Neural progenitor cell (in vitro differentiated cells): ENCODE data around the gene MAGI1. TPM values are rescaled to one million over a fixed set of nuclear protein-coding genes. Genes with fewer than 3 reads are reported as not detected.

ENCODE experiments used
- DNase-seq: peaks from one replicate; pipeline ENCODE4 v3.0.0-alpha.2; 2016; ENCODE audit warnings: low spot score
- H2AFZ ChIP-seq: fragments of 200-600 bp; sonication (generic); replicated peaks from 2 replicates; pipeline ENCODE4 v1.6.1; 2016; ENCODE audit warnings: antibody characterized with exemption
- H3F3A ChIP-seq: fragments of 200-600 bp; sonication (generic); 2 replicates; pipeline ENCODE4 v1.6.1; 2016; ENCODE audit warnings: antibody characterized with exemption, low read depth
- H3K27ac ChIP-seq: fragments of 200-600 bp; sonication (generic); 2 replicates; pipeline ENCODE4 v1.5.1; 2016; ENCODE audit warnings: mild to moderate bottlenecking
- H3K27me3 ChIP-seq: fragments of 200-600 bp; sonication (generic); 2 replicates; pipeline ENCODE4 v1.6.1; 2016; ENCODE audit warnings: mild to moderate bottlenecking, moderate library complexity
- H3K36me3 ChIP-seq: fragments of 200-600 bp; sonication (generic); 2 replicates; pipeline ENCODE4 v1.5.1; 2016
- H3K4me1 ChIP-seq: fragments of 200-600 bp; sonication (generic); 2 replicates; pipeline ENCODE4 v1.6.1; 2016; ENCODE audit warnings: mixed run types
- H3K4me2 ChIP-seq: fragments of 200-600 bp; sonication (generic); 2 replicates; pipeline ENCODE4 v1.6.1; 2016
- H3K4me3 ChIP-seq: fragments of 200-600 bp; sonication (generic); 2 replicates; pipeline ENCODE4 v1.5.1; 2016
- H3K79me2 ChIP-seq: fragments of 200-600 bp; sonication (generic); 2 replicates; pipeline ENCODE4 v1.6.1; 2016; ENCODE audit warnings: low read depth
- H3K9ac ChIP-seq: fragments of 200-600 bp; sonication (generic); 2 replicates; pipeline ENCODE4 v1.6.1; 2016
- H3K9me3 ChIP-seq: fragments of 200-600 bp; sonication (generic); 2 replicates; pipeline ENCODE4 v1.5.1; 2016; ENCODE audit warnings: low read depth
- H4K20me1 ChIP-seq: fragments of 200-600 bp; sonication (generic); 2 replicates; pipeline ENCODE4 v1.6.1; 2016; ENCODE audit warnings: low read depth
- H3K27ac Mint-ChIP-seq: 3 replicates; pipeline ENCODE4 v1.8.0; 2021; ENCODE audit warnings: mixed read lengths
- H3K27me3 Mint-ChIP-seq: 2 replicates; pipeline ENCODE4 v1.8.0; 2022; ENCODE audit warnings: low read depth, mild to moderate bottlenecking, inconsistent platforms, moderate library complexity, mixed read lengths; ENCODE audit not compliant: insufficient read depth
- H3K36me3 Mint-ChIP-seq: 3 replicates; pipeline ENCODE4 v1.8.0; 2021; ENCODE audit warnings: mixed read lengths
- H3K4me1 Mint-ChIP-seq: 3 replicates; pipeline ENCODE4 v1.8.0; 2021; ENCODE audit warnings: mixed read lengths
- H3K4me3 Mint-ChIP-seq: 3 replicates; pipeline ENCODE4 v1.8.0; 2021; ENCODE audit warnings: mild to moderate bottlenecking, moderate library complexity, mixed read lengths
- H3K9me3 Mint-ChIP-seq: 3 replicates; pipeline ENCODE4 v1.8.0; 2020; ENCODE audit warnings: mixed read lengths
- CTCF ChIP-seq: fragments of 200-600 bp; sonication (generic); IDR thresholded peaks from 2 replicates; pipeline ENCODE4 v1.5.1; 2017; ENCODE audit warnings: antibody characterized with exemption, mild to moderate bottlenecking
- EZH2 ChIP-seq: fragments of 200-600 bp; sonication (generic); IDR thresholded peaks from 2 replicates; pipeline ENCODE4 v1.6.1; 2017; ENCODE audit warnings: antibody characterized with exemption, mild to moderate bottlenecking, moderate library complexity
- EZH2phosphoT487 ChIP-seq: fragments of 200-600 bp; sonication (generic); IDR thresholded peaks from 2 replicates; pipeline ENCODE4 v1.6.1; 2017; ENCODE audit warnings: antibody characterized with exemption
- total RNA-seq: library from RNA; depleted of rRNA; stranded (reverse); fragments of >200 nt; gene quantifications from 2 replicates; pipeline ENCODE4 v1.2.3, GENCODE V29; 2015; ENCODE audit warnings: low replicate concordance

MAGI1 gene
- total RNA-seq, 1 donor from 2014 or later = 40.6 TPM

- H3K4me2 ChIP-seq = no peak overlapping the region
- H3K9me3 Mint-ChIP-seq = peaks cover 6% of the 10 kb centered on the region
- H3K4me1 Mint-ChIP-seq = peaks cover 22% of the 10 kb centered on the region
These were observed 707.0 kb downstream of the MAGI1 start for GRCh38 chr3:65331730-65332129.

GRCh38 chr3:65330072-65330471, 708.6 kb downstream of the MAGI1 start:
- no peak for DNase-seq
- H3K27ac Mint-ChIP-seq = no peak overlapping the region
- H3K79me2 ChIP-seq = no peaks in the 10 kb centered on the region
- H3K4me3 Mint-ChIP-seq = no peak overlapping the region
- H2AFZ ChIP-seq = no peak overlapping the region
- no peaks in the 10 kb centered on the region for H3K27me3 ChIP-seq
- H3K36me3 Mint-ChIP-seq = no peaks in the 10 kb centered on the region
- no peaks in the 10 kb centered on the region for H4K20me1 ChIP-seq
- TF ChIP-seq EZH2phosphoT487 (no peak), EZH2 (no peak), CTCF (no peak)
- no peaks in the 10 kb centered on the region for H3K36me3 ChIP-seq
- no peak overlapping the region for H3K4me2 ChIP-seq
- peaks cover 22% of the 10 kb centered on the region for H3K4me1 Mint-ChIP-seq
- peaks cover 3% of the 10 kb centered on the region for H3K27me3 Mint-ChIP-seq
- H3K9me3 Mint-ChIP-seq = peaks cover 3% of the 10 kb centered on the region
- no peaks in the 10 kb centered on the region for H3F3A ChIP-seq
- H3K9me3 ChIP-seq = no peaks in the 10 kb centered on the region
- peaks cover 6% of the 10 kb centered on the region for H3K4me1 ChIP-seq
- no peak overlapping the region for H3K27ac ChIP-seq
- no peak overlapping the region for H3K4me3 ChIP-seq
- H3K9ac ChIP-seq = no peak overlapping the region

More at GRCh38 chr3:65331730-65332129, 707.0 kb downstream of the MAGI1 start:
- no peak for DNase-seq
- H3K27ac ChIP-seq = no peak overlapping the region
- H4K20me1 ChIP-seq = no peaks in the 10 kb centered on the region
- H3K36me3 ChIP-seq = no peaks in the 10 kb centered on the region
- no peak overlapping the region for H2AFZ ChIP-seq
- H3K9me3 ChIP-seq = no peaks in the 10 kb centered on the region
- Mint-ChIP-seq H3K27ac (no peak overlapping the region), H3K4me3 (no peak overlapping the region), H3K36me3 (no peaks in the 10 kb centered on the region), H3K27me3 (peaks cover 3% of the 10 kb centered on the region)
- TF ChIP-seq EZH2 = no peak
- TF ChIP-seq EZH2phosphoT487 = no peak
- TF ChIP-seq CTCF = no peak
- H3K27me3 ChIP-seq = no peaks in the 10 kb centered on the region
- H3K79me2 ChIP-seq = no peaks in the 10 kb centered on the region
- no peak overlapping the region for H3K9ac ChIP-seq
- peaks cover 6% of the 10 kb centered on the region for H3K4me1 ChIP-seq
- H3K4me3 ChIP-seq = no peak overlapping the region
- no peaks in the 10 kb centered on the region for H3F3A ChIP-seq

GRCh38 chr3:65328148-65328547, 710.6 kb downstream of the MAGI1 start:
- H3K79me2 ChIP-seq = no peaks in the 10 kb centered on the region
- no peaks in the 10 kb centered on the region for H4K20me1 ChIP-seq
- no peaks in the 10 kb centered on the region for H3F3A ChIP-seq
- no peak overlapping the region for H3K27ac Mint-ChIP-seq
- no peak overlapping the region for H2AFZ ChIP-seq
- no peaks in the 10 kb centered on the region for H3K36me3 ChIP-seq
- no peak for DNase-seq
- no peaks in the 10 kb centered on the region for H3K4me1 ChIP-seq
- H3K27me3 ChIP-seq = no peaks in the 10 kb centered on the region
- H3K4me1 Mint-ChIP-seq = peaks cover 5% of the 10 kb centered on the region
- H3K27ac ChIP-seq = no peak overlapping the region
- H3K9me3 Mint-ChIP-seq = peaks cover 3% of the 10 kb centered on the region
- H3K4me3 Mint-ChIP-seq = no peak overlapping the region
- H3K4me2 ChIP-seq = no peak overlapping the region
- H3K9me3 ChIP-seq = no peaks in the 10 kb centered on the region
- no peak for TF ChIP-seq CTCF
- no peak for TF ChIP-seq EZH2
- TF ChIP-seq EZH2phosphoT487 = no peak
- peaks cover 3% of the 10 kb centered on the region for H3K27me3 Mint-ChIP-seq
- no peaks in the 10 kb centered on the region for H3K36me3 Mint-ChIP-seq
- H3K9ac ChIP-seq = no peak overlapping the region
- no peak overlapping the region for H3K4me3 ChIP-seq
